ENCODE data around the gene MED17. TPM values are rescaled to one million over a fixed set of nuclear protein-coding genes. Genes with fewer than 3 reads are reported as not detected.
"Not testable (repeated sequence)": the region's sequence is repeated elsewhere in the genome, so short reads cannot be mapped to it uniquely, and the experiment has no call there.

Gene MED17
- total and polyA plus RNA-seq, 2 experiments from 2014 or later: 28.7 to 39.2 TPM

GRCh38 chr11:93773601-93774200 is 10.4 kb upstream of the MED17 start:
- H3K27ac ChIP-seq: no peak overlapping the region
- H3K36me3 ChIP-seq: no peaks in the 10 kb centered on the region
- no peaks in the 10 kb centered on the region for H3K4me1 ChIP-seq (ENCODE audit: low read depth)
- H3K9me3 ChIP-seq (ENCODE audit: low read depth): no peaks in the 10 kb centered on the region
- DNase-seq (ENCODE audit: low read depth in 1 of 2, low spot score in 1 of 2): no peak
- H3K27me3 ChIP-seq: no peaks in the 10 kb centered on the region
- H3K4me3 ChIP-seq: no peak overlapping the region
- TF ChIP-seq CTCF (IDR thresholded peaks at IDR 0.05; ENCODE audit: low read depth, low read length): no peak

GRCh38 chr11:93774560-93774959 is 9.5 kb upstream of the MED17 start:
- H3K9me3 ChIP-seq (ENCODE audit: low read depth); H3K4me1 ChIP-seq (ENCODE audit: low read depth); H3K4me3 ChIP-seq; H3K27ac ChIP-seq; H3K27me3 ChIP-seq; H3K36me3 ChIP-seq: not testable (repeated sequence)
- DNase-seq (ENCODE audit: low read depth in 1 of 2, low spot score in 1 of 2): peak in 1 of 2 donors; percentile 73

DNA sequence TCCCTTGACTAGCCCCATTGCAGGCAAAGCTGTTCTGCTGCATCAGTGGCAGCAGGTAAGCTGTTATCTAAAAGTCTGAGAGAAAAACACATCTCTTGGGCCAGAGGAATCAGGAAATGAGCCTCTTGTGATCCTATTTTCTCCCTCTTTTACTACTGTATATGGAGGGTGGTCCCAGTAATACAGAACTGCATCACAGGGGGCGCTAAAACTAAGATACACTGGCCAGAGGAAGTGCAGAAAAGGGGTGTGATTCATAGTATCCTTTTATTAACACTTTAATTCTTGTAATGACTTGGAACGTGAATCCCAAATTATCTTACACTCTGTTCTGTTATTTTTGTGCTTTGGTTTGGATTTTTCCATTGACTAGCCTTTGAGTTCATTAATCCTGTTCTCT is 8.8 kb upstream of the MED17 start:
- H3K36me3 ChIP-seq: no peaks in the 10 kb centered on the region
- no peaks in the 10 kb centered on the region for H3K27me3 ChIP-seq
- TF ChIP-seq CTCF (IDR thresholded peaks at IDR 0.05; ENCODE audit: low read depth, low read length): peak; percentile 34
- DNase-seq (ENCODE audit: low read depth in 1 of 2, low spot score in 1 of 2): peak; percentile 11 to 25
- H3K9me3 ChIP-seq (ENCODE audit: low read depth): no peaks in the 10 kb centered on the region
- H3K27ac ChIP-seq: no peak overlapping the region
- no peak overlapping the region for H3K4me3 ChIP-seq
- no peaks in the 10 kb centered on the region for H3K4me1 ChIP-seq (ENCODE audit: low read depth)

- H3K27ac ChIP-seq: no peak overlapping the region
- no peak for TF ChIP-seq CTCF (IDR thresholded peaks at IDR 0.05; ENCODE audit: low read depth, low read length)
- no peaks in the 10 kb centered on the region for H3K27me3 ChIP-seq
- peaks cover 6% of the 10 kb centered on the region for H3K36me3 ChIP-seq
- peaks cover 14% of the 10 kb centered on the region for H3K4me1 ChIP-seq (ENCODE audit: low read depth)
- H3K9me3 ChIP-seq (ENCODE audit: low read depth): no peaks in the 10 kb centered on the region
- DNase-seq (ENCODE audit: low read depth in 1 of 2, low spot score in 1 of 2): no peak
- H3K4me3 ChIP-seq: peak overlapping the region; percentile 99
Observed at GRCh38 chr11:93783362-93783761, 720 bp upstream of the MED17 start.

DNA sequence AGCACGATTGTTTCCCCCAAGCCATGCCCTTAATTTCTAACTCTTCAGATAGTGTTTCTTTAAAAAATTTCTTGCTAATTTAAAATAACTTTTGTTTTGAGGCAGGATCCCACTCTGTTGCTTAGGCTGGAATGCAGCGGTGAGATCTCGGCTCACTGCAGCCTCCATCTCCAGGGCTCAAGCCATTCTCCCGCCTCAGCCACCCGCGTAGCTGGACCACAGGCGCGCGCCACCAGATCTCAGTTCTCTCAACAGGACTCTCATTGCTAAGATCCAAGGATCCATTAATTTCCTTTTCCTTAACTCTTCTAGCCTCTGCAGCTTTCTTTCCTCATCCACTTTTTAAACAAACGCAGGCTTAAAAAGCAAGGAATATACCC is 327 bp upstream of the MED17 start:
- Histone ChIP-seq H3K9me3 (ENCODE audit: low read depth) (no peaks in the 10 kb centered on the region), H3K36me3 (peaks cover 8% of the 10 kb centered on the region), H3K4me1 (ENCODE audit: low read depth) (peaks cover 14% of the 10 kb centered on the region), H3K4me3 (peak overlapping the region; percentile 99), H3K27ac (peak overlapping the region; percentile 98), H3K27me3 (no peaks in the 10 kb centered on the region)
- no peak for TF ChIP-seq CTCF (IDR thresholded peaks at IDR 0.05; ENCODE audit: low read depth, low read length)
- no peak for DNase-seq (ENCODE audit: low read depth in 1 of 2, low spot score in 1 of 2)

DNA sequence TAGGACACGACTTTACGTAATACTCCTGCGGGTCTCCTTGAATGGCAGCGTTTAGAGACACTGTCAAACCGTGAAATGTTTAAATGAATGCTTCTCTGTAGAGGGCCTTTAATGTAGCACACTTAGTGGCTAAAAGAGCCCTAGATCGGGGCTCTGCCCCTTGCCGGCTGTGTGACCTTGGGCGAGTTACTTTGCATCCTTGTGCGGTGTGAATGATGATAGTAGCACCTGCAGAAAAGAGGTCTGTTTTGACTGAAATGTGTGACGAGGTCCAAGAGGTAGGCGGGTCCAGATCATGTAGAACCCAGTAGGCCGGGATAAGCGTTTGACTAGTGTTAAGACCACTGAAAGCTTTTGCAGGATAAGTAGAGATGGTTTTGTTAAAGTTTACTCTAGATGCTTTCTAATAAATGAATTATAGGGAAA is 866 bp downstream of the MED17 start:
- H3K4me1 ChIP-seq (ENCODE audit: low read depth): peaks cover 14% of the 10 kb centered on the region
- peak overlapping the region; percentile 99 for H3K4me3 ChIP-seq
- peak overlapping the region; percentile 98 for H3K27ac ChIP-seq
- H3K27me3 ChIP-seq: no peaks in the 10 kb centered on the region
- H3K36me3 ChIP-seq: peaks cover 17% of the 10 kb centered on the region
- TF ChIP-seq CTCF (IDR thresholded peaks at IDR 0.05; ENCODE audit: low read depth, low read length): no peak
- DNase-seq (ENCODE audit: low read depth in 1 of 2, low spot score in 1 of 2): peak; percentile 12 to 18
- H3K9me3 ChIP-seq (ENCODE audit: low read depth): no peaks in the 10 kb centered on the region
